Measurements from ENCODE around the gene TMCO4.

Gene TMCO4

DNA sequence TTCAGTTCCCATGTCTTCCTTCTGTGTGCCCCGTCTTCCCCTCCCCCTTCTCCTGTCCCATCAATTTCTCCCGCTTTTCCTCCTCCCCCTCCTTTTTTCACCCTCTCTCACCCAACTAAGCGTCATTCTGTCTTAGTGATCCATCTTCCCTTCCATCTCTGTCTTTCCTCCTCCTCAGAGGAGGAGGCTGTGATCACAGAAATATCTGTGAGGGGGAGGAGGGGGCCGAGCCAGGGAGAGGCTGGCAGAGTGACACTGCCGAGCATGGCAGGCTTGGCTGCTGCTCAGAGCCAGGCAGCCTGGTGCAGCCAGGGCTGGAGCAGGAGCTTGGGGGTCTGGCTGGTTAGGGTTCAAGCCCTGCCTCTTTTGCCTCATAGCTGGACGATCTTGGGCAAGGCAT, 127.5 kb downstream of the TMCO4 start:
- H3K27ac Mint-ChIP-seq: no peak overlapping the region
- H3K36me3 Mint-ChIP-seq (ENCODE audit: low read depth): no peaks in the 10 kb centered on the region
- no peak overlapping the region for H3K4me3 Mint-ChIP-seq
- no peaks in the 10 kb centered on the region for H3K4me1 Mint-ChIP-seq (ENCODE audit: low read depth)
- H3K9me3 Mint-ChIP-seq: no peaks in the 10 kb centered on the region
- H3K27me3 Mint-ChIP-seq (ENCODE audit: low read depth): peaks cover 27% of the 10 kb centered on the region

DNA sequence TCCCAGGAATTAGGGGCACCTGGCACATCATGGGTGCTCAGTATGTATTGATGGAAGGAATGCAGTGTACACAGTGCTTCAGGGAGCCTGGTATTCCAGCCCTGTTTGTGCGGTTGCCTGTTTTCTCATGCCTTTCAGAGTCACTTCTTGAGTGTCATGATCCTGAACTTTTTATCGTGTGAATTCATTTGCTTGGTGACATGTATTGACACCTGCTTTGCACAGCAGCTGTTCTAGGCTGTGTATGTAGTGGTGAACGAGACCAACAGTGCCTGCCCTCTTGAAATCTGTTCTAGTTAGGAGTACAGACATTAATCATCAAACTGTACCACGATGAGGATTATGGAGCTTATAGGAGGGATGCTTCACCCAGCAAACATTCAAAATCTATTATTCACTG, 128.9 kb downstream of the TMCO4 start:
- H3K27me3 Mint-ChIP-seq (ENCODE audit: low read depth): peaks cover 42% of the 10 kb centered on the region
- H3K27ac Mint-ChIP-seq: no peak overlapping the region
- H3K4me1 Mint-ChIP-seq (ENCODE audit: low read depth): peaks cover 2% of the 10 kb centered on the region
- no peaks in the 10 kb centered on the region for H3K36me3 Mint-ChIP-seq (ENCODE audit: low read depth)
- no peaks in the 10 kb centered on the region for H3K9me3 Mint-ChIP-seq
- H3K4me3 Mint-ChIP-seq: no peak overlapping the region

DNA sequence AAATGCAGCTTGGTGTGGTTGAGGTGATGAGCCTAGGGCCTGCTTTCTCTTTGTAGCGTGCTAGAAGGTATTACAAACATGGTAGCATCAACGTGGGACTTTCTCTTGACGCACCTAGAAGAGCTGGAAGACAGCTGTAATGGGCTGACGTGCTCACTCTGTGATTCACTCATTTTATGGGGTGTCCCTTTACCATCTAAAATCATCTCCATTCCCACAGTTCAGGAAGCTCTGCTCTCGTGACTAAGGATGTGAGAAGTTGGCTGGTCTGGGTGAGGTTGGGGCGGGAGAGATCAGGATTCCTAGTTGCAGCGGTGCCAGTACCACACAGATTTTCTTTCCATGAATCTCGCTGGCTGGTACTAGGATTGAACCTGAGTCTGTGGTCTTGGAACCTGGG, 130.8 kb downstream of the TMCO4 start:
- Mint-ChIP-seq H3K4me3 (no peak overlapping the region), H3K27me3 (ENCODE audit: low read depth) (peaks cover 52% of the 10 kb centered on the region), H3K27ac (no peak overlapping the region), H3K4me1 (ENCODE audit: low read depth) (peaks cover 3% of the 10 kb centered on the region), H3K36me3 (ENCODE audit: low read depth) (no peaks in the 10 kb centered on the region), H3K9me3 (no peaks in the 10 kb centered on the region)

DNA sequence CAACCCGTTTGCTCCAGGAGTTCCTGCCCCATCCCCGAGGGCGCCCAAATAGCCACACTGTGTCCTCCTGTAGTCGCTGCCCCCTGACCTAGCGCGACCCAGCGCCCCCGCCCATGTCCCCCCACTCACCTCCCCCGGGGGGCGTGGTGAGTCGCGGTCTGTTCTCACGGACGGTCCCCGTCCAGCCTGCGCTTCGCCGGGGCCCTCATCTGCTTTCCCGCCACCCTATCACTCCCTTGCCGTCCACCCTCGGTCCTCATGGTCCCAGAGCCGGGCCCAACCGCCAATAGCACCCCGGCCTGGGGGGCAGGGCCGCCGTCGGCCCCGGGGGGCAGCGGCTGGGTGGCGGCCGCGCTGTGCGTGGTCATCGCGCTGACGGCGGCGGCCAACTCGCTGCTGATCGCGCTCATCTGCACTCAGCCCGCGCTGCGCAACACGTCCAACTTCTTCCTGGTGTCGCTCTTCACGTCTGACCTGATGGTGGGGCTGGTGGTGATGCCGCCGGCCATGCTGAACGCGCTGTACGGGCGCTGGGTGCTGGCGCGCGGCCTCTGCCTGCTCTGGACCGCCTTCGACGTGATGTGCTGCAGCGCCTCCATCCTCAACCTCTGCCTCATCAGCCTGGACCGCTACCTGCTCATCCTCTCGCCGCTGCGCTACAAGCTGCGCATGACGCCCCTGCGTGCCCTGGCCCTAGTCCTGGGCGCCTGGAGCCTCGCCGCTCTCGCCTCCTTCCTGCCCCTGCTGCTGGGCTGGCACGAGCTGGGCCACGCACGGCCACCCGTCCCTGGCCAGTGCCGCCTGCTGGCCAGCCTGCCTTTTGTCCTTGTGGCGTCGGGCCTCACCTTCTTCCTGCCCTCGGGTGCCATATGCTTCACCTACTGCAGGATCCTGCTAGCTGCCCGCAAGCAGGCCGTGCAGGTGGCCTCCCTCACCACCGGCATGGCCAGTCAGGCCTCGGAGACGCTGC, 133.9 kb downstream of the TMCO4 start:
- Mint-ChIP-seq H3K9me3 (no peaks in the 10 kb centered on the region), H3K27me3 (ENCODE audit: low read depth) (peaks cover 73% of the 10 kb centered on the region), H3K36me3 (ENCODE audit: low read depth) (no peaks in the 10 kb centered on the region), H3K4me1 (ENCODE audit: low read depth) (peaks cover 3% of the 10 kb centered on the region), H3K4me3 (peak overlapping the region; percentile 31), H3K27ac (no peak overlapping the region)

DNA sequence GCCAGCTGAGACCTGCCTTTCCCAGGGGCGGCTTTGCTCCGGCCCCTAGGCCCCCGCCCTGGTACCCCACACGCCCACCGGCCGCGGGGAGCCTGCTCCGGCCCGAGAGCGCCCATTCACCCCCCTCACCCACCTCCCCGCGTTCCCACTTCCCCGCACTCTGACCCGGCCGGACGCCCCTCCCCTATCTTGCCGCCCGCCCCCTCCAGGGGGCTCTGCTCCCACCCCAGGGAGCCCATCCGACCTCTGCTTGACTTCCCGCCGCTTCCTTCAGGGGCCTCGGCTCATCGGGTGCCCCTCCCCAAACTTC, 134.6 kb downstream of the TMCO4 start:
- Mint-ChIP-seq H3K4me3 (no peak overlapping the region), H3K36me3 (ENCODE audit: low read depth) (no peaks in the 10 kb centered on the region), H3K27me3 (ENCODE audit: low read depth) (peaks cover 71% of the 10 kb centered on the region), H3K27ac (no peak overlapping the region), H3K4me1 (ENCODE audit: low read depth) (peaks cover 3% of the 10 kb centered on the region), H3K9me3 (no peaks in the 10 kb centered on the region)

DNA sequence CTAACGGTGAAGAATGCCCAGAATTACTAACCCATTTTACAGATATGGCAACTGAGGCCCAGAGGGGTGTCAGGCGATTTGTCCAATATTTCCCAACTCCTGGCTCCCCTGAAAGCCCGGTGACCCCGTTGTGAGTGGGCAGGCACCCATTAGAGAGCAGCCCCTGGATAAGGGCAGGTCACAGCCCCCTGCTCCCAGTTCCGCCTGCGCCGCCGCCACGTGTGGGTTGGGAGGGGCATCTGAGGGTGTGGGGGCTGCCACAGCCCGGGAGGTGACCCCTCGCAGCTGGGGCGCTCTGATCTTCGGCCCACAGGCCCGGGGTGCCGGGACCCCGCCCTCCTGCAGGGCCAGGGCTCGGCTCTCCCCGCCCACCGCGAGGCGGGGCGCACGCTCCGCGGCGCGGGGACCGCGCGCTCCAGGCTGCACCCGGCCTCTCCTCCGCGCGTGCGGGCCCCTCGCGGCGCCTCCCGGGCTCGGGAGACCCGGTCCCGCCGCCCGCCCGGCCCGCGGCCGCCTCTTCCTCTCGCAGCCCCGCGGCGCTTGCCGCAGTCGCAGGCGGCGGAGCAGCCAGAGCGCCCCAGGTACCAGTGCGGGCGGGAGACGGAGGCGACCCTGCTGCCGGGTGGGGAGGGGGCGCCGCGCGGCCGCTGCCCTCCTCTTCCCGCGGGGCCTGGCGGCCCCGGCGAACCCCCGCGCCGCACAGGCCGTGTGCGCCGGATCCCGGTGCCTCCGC, 135.1 kb downstream of the TMCO4 start, which contains the start of gene HTR6:
TSS of gene HTR6 (plus strand) at position 423 of the 733 bp plus-strand sequence. CDS start 879 bp downstream, outside the sequence.
- H3K9me3 Mint-ChIP-seq: no peaks in the 10 kb centered on the region
- no peak within 1 kb of the TSS for H3K27ac Mint-ChIP-seq
- no peaks in the 10 kb centered on the region for H3K36me3 Mint-ChIP-seq (ENCODE audit: low read depth)
- peaks cover 69% of the 10 kb centered on the region for H3K27me3 Mint-ChIP-seq (ENCODE audit: low read depth)
- H3K4me3 Mint-ChIP-seq: no peak within 1 kb of the TSS
- H3K4me1 Mint-ChIP-seq (ENCODE audit: low read depth): peaks cover 6% of the 10 kb centered on the region

DNA sequence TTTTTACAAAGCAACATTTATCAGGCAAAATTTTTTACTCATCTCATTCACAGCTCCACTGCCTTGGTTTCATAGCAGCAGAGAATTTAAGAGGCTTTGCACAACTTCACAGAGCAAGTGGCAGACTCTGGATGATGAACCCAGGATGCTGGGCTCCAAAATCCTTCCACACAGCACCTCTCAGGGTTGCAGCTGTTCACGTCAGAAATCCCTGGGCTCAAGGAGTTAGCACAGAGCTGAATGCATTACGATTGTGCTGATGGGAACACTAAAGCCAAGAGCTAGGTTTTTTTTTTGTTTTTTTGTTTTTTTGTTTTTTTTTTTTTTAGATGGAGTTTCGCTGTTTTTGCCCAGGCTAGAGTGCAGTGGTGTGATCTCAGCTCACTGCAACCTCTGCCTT, 137.4 kb downstream of the TMCO4 start:
- peaks cover 51% of the 10 kb centered on the region for H3K27me3 Mint-ChIP-seq (ENCODE audit: low read depth)
- no peaks in the 10 kb centered on the region for H3K9me3 Mint-ChIP-seq
- H3K36me3 Mint-ChIP-seq (ENCODE audit: low read depth): peaks cover 2% of the 10 kb centered on the region
- H3K4me3 Mint-ChIP-seq: no peak overlapping the region
- H3K27ac Mint-ChIP-seq: no peak overlapping the region
- peaks cover 8% of the 10 kb centered on the region for H3K4me1 Mint-ChIP-seq (ENCODE audit: low read depth)

DNA sequence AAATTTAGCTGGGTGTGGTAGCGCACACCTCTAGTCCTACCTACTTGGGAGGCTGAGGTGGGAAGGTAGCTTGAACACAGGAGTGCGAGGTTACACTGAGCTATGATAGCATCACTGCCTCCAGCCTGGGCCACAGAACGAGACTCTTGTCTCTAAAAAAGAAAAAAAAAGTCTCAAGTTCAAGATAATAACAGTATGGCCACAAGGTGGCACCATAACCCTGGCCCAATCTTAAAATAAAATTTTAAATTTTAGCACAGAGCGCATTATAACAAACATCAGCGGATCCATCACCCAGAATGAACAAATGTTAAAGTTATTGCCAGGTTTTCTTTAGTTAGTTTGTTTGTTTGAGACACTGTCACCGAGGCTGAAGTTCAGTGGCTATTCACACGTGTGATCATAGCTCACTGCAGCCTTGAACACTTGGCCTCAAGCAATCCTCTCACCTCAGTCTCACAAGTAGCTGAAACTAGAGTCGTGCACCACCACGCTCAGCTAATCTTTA, 137.9 kb downstream of the TMCO4 start:
- H3K4me3 Mint-ChIP-seq: no peak overlapping the region
- H3K27ac Mint-ChIP-seq: no peak overlapping the region
- H3K4me1 Mint-ChIP-seq (ENCODE audit: low read depth): peaks cover 8% of the 10 kb centered on the region
- H3K9me3 Mint-ChIP-seq: no peaks in the 10 kb centered on the region
- peaks cover 46% of the 10 kb centered on the region for H3K27me3 Mint-ChIP-seq (ENCODE audit: low read depth)
- peaks cover 2% of the 10 kb centered on the region for H3K36me3 Mint-ChIP-seq (ENCODE audit: low read depth)

DNA sequence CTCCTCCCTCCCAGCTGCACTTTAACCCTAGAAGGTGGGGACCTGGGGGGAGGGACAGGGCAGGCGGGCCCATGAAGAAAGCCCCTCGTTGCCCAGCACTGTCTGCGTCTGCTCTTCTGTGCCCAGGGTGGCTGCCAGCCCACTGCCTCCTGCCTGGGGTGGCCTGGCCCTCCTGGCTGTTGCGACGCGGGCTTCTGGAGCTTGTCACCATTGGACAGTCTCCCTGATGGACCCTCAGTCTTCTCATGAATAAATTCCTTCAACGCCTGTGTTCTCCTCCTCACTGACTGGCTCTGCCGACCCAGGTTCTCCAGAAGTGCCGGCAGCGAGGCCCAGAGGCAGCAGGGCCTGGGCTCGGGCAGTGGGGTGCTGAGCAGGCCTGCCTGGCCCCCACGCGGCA, 141.5 kb downstream of the TMCO4 start:
- no peak overlapping the region for H3K4me3 Mint-ChIP-seq
- no peak overlapping the region for H3K27ac Mint-ChIP-seq
- H3K36me3 Mint-ChIP-seq (ENCODE audit: low read depth): peaks cover 2% of the 10 kb centered on the region
- H3K27me3 Mint-ChIP-seq (ENCODE audit: low read depth): peaks cover 18% of the 10 kb centered on the region
- no peaks in the 10 kb centered on the region for H3K9me3 Mint-ChIP-seq
- H3K4me1 Mint-ChIP-seq (ENCODE audit: low read depth): peaks cover 11% of the 10 kb centered on the region

DNA sequence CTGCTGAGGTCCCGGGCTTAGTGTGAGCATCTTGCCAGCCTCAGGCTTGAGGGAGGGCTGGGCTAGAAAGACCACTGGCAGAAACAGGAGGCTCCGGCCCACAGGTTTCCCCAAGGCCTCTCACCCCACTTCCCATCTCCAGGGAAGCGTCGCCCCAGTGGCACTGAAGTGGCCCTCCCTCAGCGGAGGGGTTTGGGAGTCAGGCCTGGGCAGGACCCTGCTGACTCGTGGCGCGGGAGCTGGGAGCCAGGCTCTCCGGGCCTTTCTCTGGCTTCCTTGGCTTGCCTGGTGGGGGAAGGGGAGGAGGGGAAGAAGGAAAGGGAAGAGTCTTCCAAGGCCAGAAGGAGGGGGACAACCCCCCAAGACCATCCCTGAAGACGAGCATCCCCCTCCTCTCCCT, 142.2 kb downstream of the TMCO4 start:
- Mint-ChIP-seq H3K27me3 (ENCODE audit: low read depth) (peaks cover 11% of the 10 kb centered on the region), H3K4me1 (ENCODE audit: low read depth) (peaks cover 11% of the 10 kb centered on the region), H3K4me3 (no peak overlapping the region), H3K9me3 (no peaks in the 10 kb centered on the region), H3K36me3 (ENCODE audit: low read depth) (peaks cover 2% of the 10 kb centered on the region), H3K27ac (no peak overlapping the region)

DNA sequence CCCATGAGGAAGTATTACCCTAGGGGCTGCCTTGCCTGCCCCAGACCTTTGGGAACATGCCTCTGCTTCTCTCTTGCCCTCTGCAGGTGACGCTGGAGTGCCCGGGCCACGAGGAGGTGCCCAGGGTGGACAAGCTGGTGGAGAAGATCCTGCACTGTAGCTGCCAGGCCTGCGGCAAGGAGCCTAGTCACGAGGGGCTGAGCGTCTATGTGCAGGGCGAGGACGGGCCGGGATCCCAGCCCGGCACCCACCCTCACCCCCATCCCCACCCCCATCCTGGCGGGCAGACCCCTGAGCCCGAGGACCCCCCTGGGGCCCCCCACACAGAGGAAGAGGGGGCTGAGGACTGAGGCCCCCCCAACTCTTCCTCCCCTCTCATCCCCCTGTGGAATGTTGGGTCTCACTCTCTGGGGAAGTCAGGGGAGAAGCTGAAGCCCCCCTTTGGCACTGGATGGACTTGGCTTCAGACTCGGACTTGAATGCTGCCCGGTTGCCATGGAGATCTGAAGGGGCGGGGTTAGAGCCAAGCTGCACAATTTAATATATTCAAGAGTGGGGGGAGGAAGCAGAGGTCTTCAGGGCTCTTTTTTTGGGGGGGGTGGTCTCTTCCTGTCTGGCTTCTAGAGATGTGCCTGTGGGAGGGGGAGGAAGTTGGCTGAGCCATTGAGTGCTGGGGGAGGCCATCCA, 142.8 kb downstream of the TMCO4 start:
- Mint-ChIP-seq H3K4me1 (ENCODE audit: low read depth) (peaks cover 11% of the 10 kb centered on the region), H3K27ac (no peak overlapping the region), H3K27me3 (ENCODE audit: low read depth) (peaks cover 8% of the 10 kb centered on the region), H3K9me3 (no peaks in the 10 kb centered on the region), H3K4me3 (no peak overlapping the region), H3K36me3 (ENCODE audit: low read depth) (peaks cover 2% of the 10 kb centered on the region)

DNA sequence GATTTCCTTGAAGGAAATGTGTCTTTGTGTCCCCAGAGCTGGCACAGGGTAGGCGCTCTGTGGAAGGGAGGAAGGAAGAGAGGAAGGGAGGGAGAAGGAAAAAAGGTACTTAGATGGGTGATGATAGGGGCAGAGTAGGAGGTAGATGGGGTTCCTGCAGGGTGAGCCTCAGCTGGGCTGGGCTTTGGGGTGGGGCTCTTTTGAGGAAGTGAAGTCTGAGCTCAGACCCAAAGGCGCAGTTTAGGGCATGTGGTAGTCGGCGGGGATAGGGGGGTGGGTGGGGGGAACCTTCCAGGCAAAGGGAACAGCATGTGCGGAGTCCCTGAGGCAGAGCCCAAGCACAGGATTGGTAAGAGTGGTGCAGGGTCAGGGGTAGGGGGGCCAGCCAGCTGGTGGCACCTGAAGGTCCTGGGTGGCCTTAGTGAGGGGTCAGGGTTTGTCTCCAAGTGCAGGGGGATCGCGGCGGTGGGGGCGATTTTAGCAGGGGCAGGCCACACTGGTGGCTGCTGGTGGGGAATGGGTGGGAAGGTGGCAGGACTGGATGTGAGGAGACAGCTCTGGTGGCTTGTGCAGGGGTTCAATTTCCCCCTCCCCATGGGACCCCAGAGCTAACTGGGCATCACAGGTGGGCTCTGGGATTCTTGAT, 143.5 kb downstream of the TMCO4 start:
- H3K27ac Mint-ChIP-seq: no peak overlapping the region
- no peaks in the 10 kb centered on the region for H3K9me3 Mint-ChIP-seq
- H3K36me3 Mint-ChIP-seq (ENCODE audit: low read depth): peaks cover 2% of the 10 kb centered on the region
- peaks cover 4% of the 10 kb centered on the region for H3K27me3 Mint-ChIP-seq (ENCODE audit: low read depth)
- H3K4me1 Mint-ChIP-seq (ENCODE audit: low read depth): peaks cover 12% of the 10 kb centered on the region
- no peak overlapping the region for H3K4me3 Mint-ChIP-seq

DNA sequence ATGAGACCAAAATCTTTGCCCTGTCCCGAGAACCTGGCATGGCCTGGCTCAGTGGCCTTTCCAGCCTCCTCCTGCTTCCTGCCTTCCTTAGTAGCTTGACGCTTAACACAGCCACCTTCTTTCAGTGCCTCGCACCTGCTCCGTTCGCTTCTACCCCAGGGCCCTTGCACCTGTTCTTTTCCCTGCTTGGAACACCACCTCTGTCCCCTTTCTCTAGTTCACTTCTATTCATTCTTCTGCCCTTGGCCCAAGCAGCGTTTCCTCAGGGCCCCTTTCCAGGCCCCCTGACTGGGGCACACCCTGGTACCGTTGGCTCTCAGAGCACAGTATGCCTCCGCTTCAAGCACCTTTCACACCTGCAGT, 144.0 kb downstream of the TMCO4 start:
- no peak overlapping the region for H3K4me3 Mint-ChIP-seq
- H3K27me3 Mint-ChIP-seq (ENCODE audit: low read depth): peaks cover 4% of the 10 kb centered on the region
- H3K27ac Mint-ChIP-seq: no peak overlapping the region
- peaks cover 2% of the 10 kb centered on the region for H3K36me3 Mint-ChIP-seq (ENCODE audit: low read depth)
- no peaks in the 10 kb centered on the region for H3K9me3 Mint-ChIP-seq
- H3K4me1 Mint-ChIP-seq (ENCODE audit: low read depth): peaks cover 13% of the 10 kb centered on the region

Data from T-helper 1 cell treated with Interleukin-12 subunit alpha and Interleukin-12 subunit beta and Interleukin-4 antibody, amounts not matched to agents 30 μg/mL and 1 μg/mL, for 36 hours (primary cell).